KOPT-K1 (cell line): ENCODE data around the gene EPHA8.

Experiments used
- H3K27ac ChIP-seq: fragments of 200-600 bp; sonication (generic); 2 replicates; pipeline ENCODE4 v1.5.1; 2016; ENCODE audit warnings: antibody characterized with exemption, mild to moderate bottlenecking, low read depth, low read length; ENCODE audit not compliant: poor library complexity, severe bottlenecking
- H3K36me3 ChIP-seq: fragments of 200-600 bp; sonication (generic); 2 replicates; pipeline ENCODE4 v1.5.1; 2017; ENCODE audit warnings: antibody characterized with exemption, mild to moderate bottlenecking, low read length, moderate library complexity; ENCODE audit not compliant: insufficient read depth
- H3K9me3 ChIP-seq: fragments of 200-600 bp; sonication (generic); 2 replicates; pipeline ENCODE4 v1.5.1; 2017; ENCODE audit warnings: antibody characterized with exemption, low read length, mild to moderate bottlenecking; ENCODE audit not compliant: insufficient read depth, poor library complexity, severe bottlenecking

The EPHA8 gene

DNA sequence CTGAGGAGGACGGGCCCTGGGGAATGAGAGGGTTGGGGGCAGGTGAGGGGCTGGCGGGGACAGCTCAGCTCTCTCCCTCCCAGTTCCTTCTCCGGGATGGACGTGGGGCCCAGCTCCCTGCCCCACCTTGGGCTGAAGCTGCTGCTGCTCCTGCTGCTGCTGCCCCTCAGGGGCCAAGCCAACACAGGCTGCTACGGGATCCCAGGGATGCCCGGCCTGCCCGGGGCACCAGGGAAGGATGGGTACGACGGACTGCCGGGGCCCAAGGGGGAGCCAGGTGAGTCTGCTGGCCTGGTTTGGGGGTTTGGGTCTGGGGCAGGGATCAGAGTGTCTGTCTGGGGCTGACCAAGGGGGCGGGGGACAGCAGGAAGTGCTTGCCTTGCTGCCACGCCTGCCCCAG is 80.6 kb downstream of the EPHA8 start:
- Histone ChIP-seq H3K27ac (no peak overlapping the region), H3K36me3 (no peaks in the 10 kb centered on the region), H3K9me3 (no peaks in the 10 kb centered on the region)

DNA sequence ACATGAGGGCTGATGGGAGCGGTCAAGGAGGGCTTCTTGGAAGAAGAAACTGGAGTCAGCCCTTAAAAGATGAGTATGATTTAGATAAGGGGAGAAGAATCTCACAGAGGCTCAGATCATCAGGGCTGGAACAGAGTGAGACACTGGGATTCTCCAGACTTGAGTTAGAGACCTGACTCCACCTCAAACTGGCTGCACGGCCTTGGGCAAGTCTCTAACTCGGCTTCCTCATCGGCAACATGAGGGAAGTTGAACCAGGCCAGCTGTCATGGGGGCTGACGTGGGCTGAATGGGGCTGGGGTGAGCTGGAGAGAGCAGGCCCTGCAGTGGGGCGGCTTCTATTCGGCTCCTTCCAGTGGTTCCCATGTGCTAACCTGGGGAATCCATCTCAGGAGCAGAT is 82.6 kb downstream of the EPHA8 start:
- Histone ChIP-seq H3K9me3 (no peaks in the 10 kb centered on the region), H3K36me3 (no peaks in the 10 kb centered on the region), H3K27ac (no peak overlapping the region)

GRCh38 chr1:22646384-22646783 is 83.1 kb downstream of the EPHA8 start:
- Histone ChIP-seq H3K9me3 (no peaks in the 10 kb centered on the region), H3K36me3 (no peaks in the 10 kb centered on the region), H3K27ac (no peak overlapping the region)

- H3K36me3 ChIP-seq = no peaks in the 10 kb centered on the region
- H3K27ac ChIP-seq = no peak overlapping the region
- no peaks in the 10 kb centered on the region for H3K9me3 ChIP-seq
Measured at GRCh38 chr1:22650089-22650693, 86.9 kb downstream of the EPHA8 start.

DNA sequence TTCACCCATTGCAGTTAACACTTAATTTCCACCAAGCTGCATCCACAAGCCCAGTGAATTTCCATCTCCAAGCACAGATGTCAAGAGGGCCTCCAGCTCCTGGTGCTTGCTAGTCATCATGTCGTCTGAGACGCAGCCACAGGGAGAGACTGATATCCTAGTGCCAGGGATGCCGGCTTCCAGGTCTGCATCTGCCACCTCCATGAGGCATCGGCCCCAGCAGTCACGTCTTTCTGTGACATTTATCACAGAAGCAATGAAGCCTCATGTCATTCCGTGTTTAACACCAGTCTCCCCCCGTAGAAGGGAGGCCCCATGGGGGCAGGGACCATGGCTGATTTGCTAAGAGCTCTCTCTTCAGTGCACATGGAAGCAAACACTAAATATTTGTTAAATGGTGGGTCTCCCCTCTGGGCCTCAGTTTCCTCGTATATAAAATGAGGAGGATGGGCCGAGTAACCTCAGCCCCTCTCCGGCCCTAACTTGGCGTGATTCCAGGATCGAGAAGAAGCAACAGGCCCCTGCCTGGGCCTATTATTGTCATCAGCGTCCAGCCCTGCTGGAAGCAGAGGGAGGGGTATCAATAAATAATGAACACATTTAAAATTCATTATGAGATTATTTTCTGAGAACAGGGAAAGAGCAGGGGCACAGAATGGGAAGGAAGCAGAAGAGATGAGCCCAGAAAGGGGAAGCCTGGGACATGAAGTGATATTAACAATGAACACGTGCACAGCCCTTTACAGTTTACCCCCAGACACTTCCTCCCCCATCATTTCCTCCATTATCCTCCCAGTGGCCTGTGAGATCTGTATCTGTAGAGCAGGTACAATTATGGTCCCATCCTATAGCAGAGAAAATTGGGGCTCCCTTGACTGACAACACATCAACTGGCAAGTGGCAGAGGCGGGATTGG is 88.9 kb downstream of the EPHA8 start:
- Histone ChIP-seq H3K9me3 (no peaks in the 10 kb centered on the region), H3K27ac (no peak overlapping the region), H3K36me3 (no peaks in the 10 kb centered on the region)

DNA sequence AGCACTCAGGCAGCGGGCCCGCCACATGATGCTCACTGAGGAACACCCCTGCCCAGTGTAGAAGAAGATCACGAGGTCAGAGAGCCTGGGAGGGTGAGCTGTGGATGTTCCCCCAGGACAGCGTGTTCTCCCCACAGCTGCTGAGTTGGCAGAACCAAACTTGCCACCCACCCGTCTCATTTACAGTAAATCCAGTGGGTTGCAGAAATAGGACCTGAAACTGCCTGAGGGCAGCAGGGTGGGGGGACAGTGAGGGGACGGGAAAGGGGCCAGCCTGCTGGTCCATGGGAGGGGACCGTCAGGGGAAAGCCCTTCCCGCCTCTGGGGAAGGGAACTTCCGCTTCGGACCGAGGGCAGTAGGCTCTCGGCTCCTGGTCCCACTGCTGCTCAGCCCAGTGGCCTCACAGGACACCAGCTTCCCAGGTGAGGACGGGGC is 89.6 kb downstream of the EPHA8 start, which contains the start of gene C1QB:
TSS of gene C1QB (plus strand) at position 356 of the 436 bp plus-strand sequence. CDS start 6,227 bp downstream, outside the sequence.
- no peaks in the 10 kb centered on the region for H3K36me3 ChIP-seq
- no peak within 1 kb of the TSS for H3K27ac ChIP-seq
- H3K9me3 ChIP-seq = no peaks in the 10 kb centered on the region
